ENCODE measurements around the gene MESP2.
"Not testable (repeated sequence)": the region's sequence is repeated elsewhere in the genome, so short reads cannot be mapped to it uniquely, and the experiment has no call there.

GRCh38 chr15:89788585-89788984 is 12.5 kb downstream of the MESP2 start:
- not testable (repeated sequence) for TF ChIP-seq CTCF (IDR thresholded peaks at IDR 0.05; ENCODE audit: low read depth, low read length, missing input control); MAX (IDR thresholded peaks at IDR 0.05)

Data from liver (tissue), 2 donors.